Upper lobe of left lung (tissue), 6 donors: ENCODE results near the gene MMP3. TPM values are rescaled to one million over a fixed set of nuclear protein-coding genes. Genes with fewer than 3 reads are reported as not detected.

ENCODE experiments used
- ATAC-seq, 2 donors: fragments of 200-7000 bp; cut with Tn5 transposase; one replicate each; pipeline ENCODE4 v1.9.1; 2022; ENCODE audit warnings: mild to moderate bottlenecking in 2 of 2, moderate library complexity in 2 of 2; ENCODE audit not compliant: low FRiP score in 2 of 2
- DNase-seq, 2 donors: peaks; one replicate each; pipeline ENCODE4 v3.0.0-alpha.2; 2019 to 2020
- H3K27ac ChIP-seq, 4 donors: fragments of 200-600 bp; sonication (generic); one replicate each; pipeline ENCODE4 v1.5.1; 2016 to 2019
- H3K27me3 ChIP-seq, 4 donors: fragments of 200-600 bp; sonication (generic); one replicate each; pipeline ENCODE4 v1.5.1; 2017 to 2019
- H3K36me3 ChIP-seq, 4 donors: fragments of 200-600 bp; sonication (generic); one replicate each; pipeline ENCODE4 v1.5.1; 2016 to 2019
- H3K4me1 ChIP-seq, 4 donors: fragments of 200-600 bp; sonication (generic); one replicate each; pipeline ENCODE4 v1.5.1; 2018 to 2019
- H3K4me3 ChIP-seq, 4 donors: fragments of 200-600 bp; sonication (generic); one replicate each; pipeline ENCODE4 v1.5.1; 2017 to 2019; ENCODE audit warnings: mild to moderate bottlenecking in 2 of 4, moderate library complexity in 1 of 4
- H3K9me3 ChIP-seq, 4 donors: fragments of 200-600 bp; sonication (generic); one replicate each; pipeline ENCODE4 v1.5.1; 2018 to 2019
- CTCF ChIP-seq, 6 experiments: fragments of 450-650 bp in 4 of 6; fragments of 200-600 bp in 2 of 6; sonication (generic) in 2 of 6; IDR thresholded peaks; one replicate each; pipeline ENCODE4 v1.5.1; 2016 to 2019; ENCODE audit warnings: antibody characterized with exemption in 6 of 6
- EP300 ChIP-seq, 4 donors: sonication (generic); formaldehyde crosslinking; IDR thresholded peaks; one replicate each; pipeline ENCODE4 v1.5.1; 2017; ENCODE audit warnings: antibody characterized with exemption in 4 of 4, control low read depth in 2 of 4
- POLR2A ChIP-seq, 4 donors: fragments of 450-650 bp; IDR thresholded peaks; one replicate each; pipeline ENCODE4 v1.5.1; 2016 to 2017; ENCODE audit warnings: antibody characterized with exemption in 4 of 4, mild to moderate bottlenecking in 2 of 4
- POLR2AphosphoS5 ChIP-seq, 2 donors: sonication (generic); formaldehyde crosslinking; IDR thresholded peaks; one replicate each; pipeline ENCODE4 v1.5.1; 2017; ENCODE audit warnings: antibody characterized with exemption in 2 of 2
- WGBS, 2 donors: methylation state at CpG; one replicate each; pipeline ENCODE4 v1.1.5; 2017 to 2018; 5-methylcytosine and 5-hydroxymethylcytosine counted together
- total RNA-seq, 6 donors: library from RNA; depleted of rRNA in 4 of 6; stranded (reverse); fragments of >200 nt in 4 of 6; gene quantifications; one replicate each; pipeline versions ENCODE4 v1.1.0 to v1.2.1, GENCODE V29; 2016 to 2021
- donor health status: DM: no; HTN: no; CAD: no; lungs with moderate emphysema.
- donor health status: DM: no; HTN: yes; CAD: no; lungs with severe emphysema.

The MMP3 gene
- total RNA-seq, 6 donors from 2014 or later, result 0.47 to 1.8 TPM; not detected in 4

- Histone ChIP-seq H3K27me3 (no peaks in the 10 kb centered on the region), H3K9me3 (no peaks in the 10 kb centered on the region), H3K36me3 (no peaks in the 10 kb centered on the region), H3K4me3 (no peak overlapping the region), H3K27ac (no peak overlapping the region), H3K4me1 (no peaks in the 10 kb centered on the region)
- no peak for ATAC-seq
- WGBS, 2 donors, result 61 to 66% methylated on average over 3 of the region's 3 CpGs
- DNase-seq, result no peak
- no peak for TF ChIP-seq EP300 (IDR thresholded peaks at IDR 0.05)
- no peak for TF ChIP-seq POLR2AphosphoS5 (IDR thresholded peaks at IDR 0.05)
- no peak for TF ChIP-seq CTCF (IDR thresholded peaks at IDR 0.05)
- no peak for TF ChIP-seq POLR2A (IDR thresholded peaks at IDR 0.05)
Observed at GRCh38 chr11:102846292-102846691, 2.9 kb upstream of the MMP3 start.

GRCh38 chr11:102842930-102843329 lies 479 bp downstream of the MMP3 start:
- no peaks in the 10 kb centered on the region for H3K36me3 ChIP-seq
- no peaks in the 10 kb centered on the region for H3K9me3 ChIP-seq
- DNase-seq, result no peak
- no peak overlapping the region for H3K27ac ChIP-seq
- no peaks in the 10 kb centered on the region for H3K4me1 ChIP-seq
- 44 to 66% methylated on average over 1 of the region's 1 CpG for WGBS, 2 donors
- no peak overlapping the region for H3K4me3 ChIP-seq
- no peak for TF ChIP-seq POLR2AphosphoS5 (IDR thresholded peaks at IDR 0.05)
- TF ChIP-seq EP300 (IDR thresholded peaks at IDR 0.05), result no peak
- TF ChIP-seq CTCF (IDR thresholded peaks at IDR 0.05), result no peak
- TF ChIP-seq POLR2A (IDR thresholded peaks at IDR 0.05), result no peak
- no peaks in the 10 kb centered on the region for H3K27me3 ChIP-seq
- ATAC-seq, result no peak

- 37 to 46% methylated on average over 5 of the region's 5 CpGs for WGBS, 2 donors
Observed at GRCh38 chr11:102840018-102840417, 3.4 kb downstream of the MMP3 start.

GRCh38 chr11:102837646-102838045 lies 5.8 kb downstream of the MMP3 start:
- 75 to 83% methylated on average over 2 of the region's 2 CpGs for WGBS, 2 donors

More at GRCh38 chr11:102840018-102840417, 3.4 kb downstream of the MMP3 start:
- DNase-seq (no peak), ATAC-seq (no peak)
- TF ChIP-seq EP300 (IDR thresholded peaks at IDR 0.05) (no peak), CTCF (IDR thresholded peaks at IDR 0.05) (no peak), POLR2A (IDR thresholded peaks at IDR 0.05) (no peak)
- Histone ChIP-seq H3K27ac (no peak overlapping the region), H3K36me3 (no peaks in the 10 kb centered on the region), H3K9me3 (no peaks in the 10 kb centered on the region), H3K4me3 (no peak overlapping the region), H3K4me1 (no peaks in the 10 kb centered on the region), H3K27me3 (no peaks in the 10 kb centered on the region)

More at GRCh38 chr11:102837646-102838045, 5.8 kb downstream of the MMP3 start:
- TF ChIP-seq POLR2A (IDR thresholded peaks at IDR 0.05) (no peak), CTCF (IDR thresholded peaks at IDR 0.05) (no peak), EP300 (IDR thresholded peaks at IDR 0.05) (no peak), POLR2AphosphoS5 (IDR thresholded peaks at IDR 0.05) (no peak)
- Histone ChIP-seq H3K9me3 (no peaks in the 10 kb centered on the region), H3K27ac (no peak overlapping the region), H3K4me3 (no peak overlapping the region), H3K4me1 (no peaks in the 10 kb centered on the region), H3K27me3 (no peaks in the 10 kb centered on the region), H3K36me3 (no peaks in the 10 kb centered on the region)
- no peak for ATAC-seq
- DNase-seq, result no peak
